HUDEP-2 (cell line): ENCODE measurements around the gene ENGASE.
"Not testable (repeated sequence)": the region's sequence is repeated elsewhere in the genome, so short reads cannot be mapped to it uniquely, and the experiment has no call there.

ENCODE experiments used
- DNase-seq, 76 experiments: peaks; one replicate each; lab custom pipeline; 2025; ENCODE audit not compliant: unreplicated experiment in 76 of 76; lab: John Stamatoyannopoulos, UW

Gene ENGASE

GRCh38 chr17:79074649-79075445, at the start of gene ENGASE:
Gene ENGASE (plus strand): TSS chr17:79074824. CDS start chr17:79074945, 121 bp downstream.
- peak in 73 of 76 experiments; percentile 41 to 97 (median 87) for DNase-seq

- DNase-seq, result no peak
Observed at GRCh38 chr17:79024901-79025737, 49.5 kb upstream of the ENGASE start.

- DNase-seq, result no peak
Observed at GRCh38 chr17:79026376-79027273, 48.0 kb upstream of the ENGASE start.

GRCh38 chr17:79027274-79027924, 47.2 kb upstream of the ENGASE start:
- peak in 5 of 76 experiments; percentile 3 to 33 (median 11) for DNase-seq

GRCh38 chr17:79027925-79028491, 46.6 kb upstream of the ENGASE start:
- no peak for DNase-seq

- DNase-seq, result no peak
Observed at GRCh38 chr17:79028496-79029326, 45.9 kb upstream of the ENGASE start.

- DNase-seq, result no peak
Observed at GRCh38 chr17:79029327-79030009, 45.2 kb upstream of the ENGASE start.

- DNase-seq, result not testable (repeated sequence)
Observed at GRCh38 chr17:79030636-79031035, 44.0 kb upstream of the ENGASE start.

- DNase-seq, result no peak
Observed at GRCh38 chr17:79031996-79032875, 42.4 kb upstream of the ENGASE start.

- DNase-seq, result no peak
Observed at GRCh38 chr17:79033046-79033616, 41.5 kb upstream of the ENGASE start.

- no peak for DNase-seq
Observed at GRCh38 chr17:79033741-79034501, 40.7 kb upstream of the ENGASE start.

- no peak for DNase-seq
Observed at GRCh38 chr17:79034931-79035485, 39.6 kb upstream of the ENGASE start.

- no peak for DNase-seq
Observed at GRCh38 chr17:79035686-79036085, 38.9 kb upstream of the ENGASE start.

GRCh38 chr17:79036181-79036580, 38.4 kb upstream of the ENGASE start:
- no peak for DNase-seq

GRCh38 chr17:79036596-79036995, 38.0 kb upstream of the ENGASE start:
- no peak for DNase-seq

- DNase-seq, result no peak
Observed at GRCh38 chr17:79038545-79039135, 36.0 kb upstream of the ENGASE start.
